A549 (cell line): ENCODE results near the gene ATG2A. TPM values are rescaled to one million over a fixed set of nuclear protein-coding genes. Genes with fewer than 3 reads are reported as not detected.

ENCODE experiments used
- ATAC-seq, 2 experiments: fragments of 200-7000 bp in 1 of 2; fragments of >200 bp in 1 of 2; cut with Nextera tagmentation in 1 of 2; cut with Tn5 transposase in 1 of 2; 3 replicates each; pipeline versions ENCODE4 v1.8.0 to v1.9.1; 2018 to 2020; ENCODE audit warnings: mild to moderate bottlenecking in 1 of 2, moderate library complexity in 1 of 2
- CTCF ChIA-PET: fragments of 300-600 bp; sonication (Branson Sonifier 250); formaldehyde crosslinking; extraction: SDS; loops from one replicate; lab custom pipeline; 2021; ENCODE audit warnings: antibody characterized with exemption, inconsistent platforms; lab: Yijun Ruan, JAX
- POLR2A ChIA-PET: fragments of 350-600 bp; formaldehyde crosslinking; extraction: SDS; loops from one replicate; lab custom pipeline; 2021; ENCODE audit warnings: antibody characterized with exemption, inconsistent platforms; lab: Yijun Ruan, JAX
- DNase-seq, 2 experiments: peaks; one replicate each; pipeline versions ENCODE4 v3.0.0 to v3.0.0-alpha.2; 2011 to 2016; ENCODE audit warnings: low read depth in 1 of 2, low spot score in 1 of 2
- FAIRE-seq: peaks from 2 replicates; lab custom pipeline; 2011; peaks lifted over from hg19 to GRCh38; lab: Jason Lieb, UNC
- H3K27ac ChIP-seq, 2 experiments: fragments of >200 bp; sonication (Bioruptor Twin); formaldehyde crosslinking; 3 replicates each; pipeline ENCODE4 v1.5.1; 2016 to 2017
- H3K4me1 ChIP-seq: fragments of >200 bp; sonication (Bioruptor Twin); formaldehyde crosslinking; 3 replicates; pipeline ENCODE4 v1.6.1; 2016
- H3K4me2 ChIP-seq: fragments of >200 bp; sonication (Bioruptor Twin); formaldehyde crosslinking; 3 replicates; pipeline ENCODE4 v1.6.1; 2016
- H3K4me3 ChIP-seq: fragments of >200 bp; sonication (Bioruptor Twin); formaldehyde crosslinking; 3 replicates; pipeline ENCODE4 v1.5.1; 2016
- H3K9me3 ChIP-seq: fragments of >200 bp; sonication (Bioruptor Twin); formaldehyde crosslinking; 3 replicates; pipeline ENCODE4 v1.6.1; 2016
- CBX2 ChIP-seq: fragments of 200-600 bp; sonication (generic); IDR thresholded peaks from 2 replicates; pipeline ENCODE4 v1.6.1; 2016; ENCODE audit warnings: low read depth, mild to moderate bottlenecking, borderline replicate concordance
- CBX8 ChIP-seq: fragments of 200-600 bp; sonication (generic); IDR thresholded peaks from 2 replicates; pipeline ENCODE4 v1.6.1; 2016
- CEBPB ChIP-seq, 2 experiments: fragments of >200 bp in 1 of 2; sonication (Bioruptor Twin) in 1 of 2; formaldehyde crosslinking in 1 of 2; IDR thresholded peaks; 2 replicates each; pipeline ENCODE4 v1.6.1; 2012 to 2016
- CHD4 ChIP-seq: fragments of 200-600 bp; sonication (generic); IDR thresholded peaks from 2 replicates; pipeline ENCODE4 v1.6.1; 2016; ENCODE audit warnings: antibody characterized with exemption, mild to moderate bottlenecking, borderline replicate concordance
- EHF ChIP-seq: fragments of 250-450 bp; sonication (Bioruptor Pico); IDR thresholded peaks from 2 replicates; pipeline ENCODE4 v1.5.0; 2020; ENCODE audit warnings: mild to moderate bottlenecking
- EHMT2 ChIP-seq: fragments of 200-600 bp; sonication (generic); IDR thresholded peaks from 2 replicates; pipeline ENCODE4 v1.6.1; 2016; ENCODE audit warnings: antibody characterized with exemption, low read depth, mild to moderate bottlenecking, moderate library complexity
- ESRRA ChIP-seq: fragments of 150-350 bp; IDR thresholded peaks from 2 replicates; pipeline ENCODE4 v1.6.1; 2014; ENCODE audit warnings: mild to moderate bottlenecking, low read length, borderline replicate concordance
- FOSL2 ChIP-seq, 2 experiments: fragments of 450-650 bp in 1 of 2; fragments of >200 bp in 1 of 2; sonication (Bioruptor Twin) in 1 of 2; formaldehyde crosslinking; IDR thresholded peaks; 2 replicates each; pipeline versions ENCODE4 v1.5.0 to v1.6.1; 2016 to 2020; ENCODE audit warnings: mild to moderate bottlenecking in 1 of 2, moderate library complexity in 1 of 2
- GATA3 ChIP-seq: IDR thresholded peaks from 2 replicates; pipeline ENCODE4 v1.6.1; 2012; ENCODE audit warnings: borderline replicate concordance
- HDAC2 ChIP-seq: fragments of 200-600 bp; sonication (generic); IDR thresholded peaks from 2 replicates; pipeline ENCODE4 v1.6.1; 2016
- HEYL ChIP-seq: fragments of 250-450 bp; sonication (Bioruptor Pico); IDR thresholded peaks from 2 replicates; pipeline ENCODE4 v1.8.0; 2021; ENCODE audit warnings: mild to moderate bottlenecking, moderate library complexity
- JUNB ChIP-seq: fragments of >200 bp; sonication (Bioruptor Twin); formaldehyde crosslinking; IDR thresholded peaks from 2 replicates; pipeline ENCODE4 v1.6.1; 2016
- KDM1A ChIP-seq: fragments of 200-600 bp; sonication (generic); IDR thresholded peaks from 2 replicates; pipeline ENCODE4 v1.6.1; 2016; ENCODE audit warnings: low read depth, mild to moderate bottlenecking
- KDM5A ChIP-seq: fragments of 200-600 bp; sonication (generic); IDR thresholded peaks from 2 replicates; pipeline ENCODE4 v1.6.1; 2016; ENCODE audit warnings: antibody characterized with exemption, mild to moderate bottlenecking
- MAFK ChIP-seq: fragments of 450-650 bp; IDR thresholded peaks from 2 replicates; pipeline ENCODE4 v1.6.1; 2014; ENCODE audit not compliant: partially characterized antibody
- MAZ ChIP-seq: fragments of 150-350 bp; IDR thresholded peaks from 2 replicates; pipeline ENCODE4 v1.6.1; 2014; ENCODE audit warnings: antibody characterized with exemption, low read depth, low read length, borderline replicate concordance
- POLR2AphosphoS2 ChIP-seq: conservative IDR thresholded peaks from 2 replicates; pipeline ENCODE4 v1.6.1; 2012; ENCODE audit warnings: low read length, improper control_type of control experiment, inconsistent platforms
- RAD21 ChIP-seq, 2 experiments: fragments of >200 bp in 1 of 2; sonication (Bioruptor Twin) in 1 of 2; formaldehyde crosslinking in 1 of 2; IDR thresholded peaks in 1 of 2; conservative IDR thresholded peaks in 1 of 2; 2 replicates in 1 of 2; 3 replicates in 1 of 2; pipeline ENCODE4 v1.6.1; 2012 to 2018; ENCODE audit warnings: inconsistent platforms in 1 of 2
- RARB ChIP-seq: fragments of 250-450 bp; sonication (Bioruptor Pico); IDR thresholded peaks from 2 replicates; pipeline ENCODE4 v1.8.0; 2021; ENCODE audit warnings: mild to moderate bottlenecking, moderate library complexity
- RCOR1 ChIP-seq: fragments of 150-350 bp; IDR thresholded peaks from 2 replicates; pipeline ENCODE4 v1.6.1; 2014; ENCODE audit warnings: antibody characterized with exemption, low read length, low read depth
- RNF2 ChIP-seq: fragments of 200-600 bp; sonication (generic); IDR thresholded peaks from 2 replicates; pipeline ENCODE4 v1.6.1; 2016; ENCODE audit warnings: low read depth, mild to moderate bottlenecking, antibody characterized with exemption, moderate library complexity, borderline replicate concordance
- SREBF2 ChIP-seq: fragments of 450-650 bp; IDR thresholded peaks from 2 replicates; pipeline ENCODE4 v1.6.1; 2014; ENCODE audit warnings: mild to moderate bottlenecking, moderate library complexity
- ZNF302 ChIP-seq: fragments of 250-450 bp; sonication (Bioruptor Pico); IDR thresholded peaks from 2 replicates; pipeline ENCODE4 v1.9.0; 2021; ENCODE audit warnings: inconsistent platforms, mild to moderate bottlenecking, moderate library complexity
- ZSCAN20 ChIP-seq: fragments of 250-450 bp; sonication (Bioruptor Pico); IDR thresholded peaks from 2 replicates; pipeline ENCODE4 v1.8.0; 2022; ENCODE audit warnings: mild to moderate bottlenecking, moderate library complexity
- WGBS: methylation state at CpG from one replicate; pipeline ENCODE4 v1.1.6; 2017; ENCODE audit errors: missing lambda C conversion rate; 5-methylcytosine and 5-hydroxymethylcytosine counted together
- polyA plus RNA-seq, 4 experiments: library from polyadenylated mRNA; depleted of rRNA in 3 of 4; stranded (reverse); fragments of >200 nt; fragmentation: RNase III in 1 of 4; extraction: RNeasy Plus Mini Kit Qiagen cat#74134 plus additional on column Dnase treatment in 1 of 4; gene quantifications; 2 replicates in 3 of 4; 3 replicates in 1 of 4; pipeline ENCODE4 v1.2.3, GENCODE V29; 2011 to 2017
- TF ChIP-seq, protein P1 (sequence below): fragments of 250-450 bp; sonication (Bioruptor Pico); IDR thresholded peaks from 2 replicates; pipeline ENCODE4 v1.5.0; 2020; ENCODE audit warnings: low read depth, mild to moderate bottlenecking, moderate library complexity
- TF ChIP-seq, protein P2 (sequence below): fragments of 450-650 bp; IDR thresholded peaks from 2 replicates; pipeline ENCODE4 v1.6.1; 2014; ENCODE audit warnings: antibody characterized with exemption
- TF ChIP-seq, protein P3 (sequence below): IDR thresholded peaks from 2 replicates; pipeline ENCODE4 v1.6.1; 2012
- TF ChIP-seq, protein P4 (sequence below): IDR thresholded peaks from 2 replicates; pipeline ENCODE4 v1.6.1; 2012; ENCODE audit warnings: low read depth, borderline replicate concordance

ATG2A gene
- polyA plus RNA-seq, 2 of the 4 experiments (the other 2 are of a cell fraction), result 3.1 to 13.4 TPM

DNA sequence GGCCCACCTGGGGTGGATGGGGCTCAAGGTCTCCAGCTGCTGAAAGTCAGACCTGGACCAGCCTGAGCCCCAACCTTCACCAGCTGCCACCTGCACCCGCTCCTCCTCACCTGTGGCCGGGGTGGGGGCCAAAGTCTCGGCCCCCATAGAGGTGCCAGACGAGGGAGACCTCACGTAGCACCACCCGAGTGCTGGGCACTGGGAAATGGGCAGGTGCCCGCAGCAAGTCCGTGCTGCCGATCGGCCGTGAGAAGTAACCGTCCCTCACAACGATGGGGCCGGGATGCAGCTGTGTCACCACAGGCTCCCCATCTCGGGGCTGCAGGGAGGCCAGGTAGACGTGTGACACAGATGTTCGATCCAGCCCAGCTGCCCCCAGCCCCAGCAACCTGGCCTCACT is 16.2 kb downstream of the ATG2A start:
- TF ChIP-seq GATA3 (no peak), EHMT2 (no peak), POLR2AphosphoS2 (no peak), ZNF302 (CRISPR knock-in tag) (no peak), CBX2 (no peak), KDM5A (no peak), MAFK (no peak), MAZ (no peak), CBX8 (no peak), ZSCAN20 (CRISPR knock-in tag) (no peak), ESRRA (no peak), KDM1A (no peak), JUNB (no peak), RCOR1 (no peak), HDAC2 (no peak), CEBPB (IDR thresholded peaks at IDR 0.05) (no peak), RARB (CRISPR knock-in tag) (no peak), FOSL2 (IDR thresholded peaks at IDR 0.05) (no peak), FOSL2 (CRISPR knock-in tag; IDR thresholded peaks at IDR 0.05) (no peak)
- TF ChIP-seq, protein P1, sequence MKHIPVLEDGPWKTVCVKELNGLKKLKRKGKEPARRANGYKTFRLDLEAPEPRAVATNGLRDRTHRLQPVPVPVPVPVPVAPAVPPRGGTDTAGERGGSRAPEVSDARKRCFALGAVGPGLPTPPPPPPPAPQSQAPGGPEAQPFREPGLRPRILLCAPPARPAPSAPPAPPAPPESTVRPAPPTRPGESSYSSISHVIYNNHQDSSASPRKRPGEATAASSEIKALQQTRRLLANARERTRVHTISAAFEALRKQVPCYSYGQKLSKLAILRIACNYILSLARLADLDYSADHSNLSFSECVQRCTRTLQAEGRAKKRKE, result no peak
- POLR2A ChIA-PET, result no interaction called here
- no peak overlapping the region for H3K4me2 ChIP-seq
- H3K27ac ChIP-seq, result peak overlapping the region in 1 of 2 experiments; percentile 64; a peak in 3 of 6 replicates
- CTCF ChIA-PET, result interaction anchor here (0.7 to 31.5 kb wide), 6 partner anchors 10 to 113 kb away, joined by 4 to 1607 read pairs (median 10); partner anchors contain the start of genes ARL2, ATG2A, BATF2 and CDC42BPG
- ATAC-seq, result no peak
- peaks cover 4% of the 10 kb centered on the region; the same call in 2 of the 3 replicates for H3K4me1 ChIP-seq
- DNase-seq, result no peak
- no peak overlapping the region for H3K4me3 ChIP-seq
- WGBS, result 89% methylated on average over 17 of the region's 17 CpGs
- H3K9me3 ChIP-seq, result no peaks in the 10 kb centered on the region
- no peak for FAIRE-seq

DNA sequence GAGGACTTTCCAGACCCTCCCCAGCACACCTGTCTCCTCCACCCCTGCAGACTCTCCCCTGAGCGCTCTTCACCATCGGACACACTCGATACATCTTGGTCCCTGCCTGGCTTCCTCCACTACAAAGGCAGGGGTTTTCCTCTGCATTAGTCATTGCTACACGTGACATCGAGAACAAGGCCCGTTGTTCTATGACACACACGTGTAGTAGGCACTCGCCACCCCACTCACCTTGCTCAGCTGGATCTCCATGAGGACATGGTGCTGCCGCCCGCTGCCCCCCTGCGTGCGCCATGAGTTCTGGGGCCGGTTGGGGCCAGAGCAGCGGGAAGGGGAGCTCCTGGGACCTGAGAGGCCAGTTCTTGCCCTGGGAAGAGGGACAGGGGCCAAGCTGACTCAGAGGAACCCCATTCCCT is 16.7 kb downstream of the ATG2A start:
- no peaks in the 10 kb centered on the region for H3K9me3 ChIP-seq
- H3K4me2 ChIP-seq, result no peak overlapping the region
- POLR2A ChIA-PET, result no interaction called here
- no peak for TF ChIP-seq RNF2
- TF ChIP-seq EHF (CRISPR knock-in tag), result no peak
- TF ChIP-seq ZSCAN20 (CRISPR knock-in tag), result no peak
- TF ChIP-seq SREBF2, result no peak
- TF ChIP-seq, protein P2, sequence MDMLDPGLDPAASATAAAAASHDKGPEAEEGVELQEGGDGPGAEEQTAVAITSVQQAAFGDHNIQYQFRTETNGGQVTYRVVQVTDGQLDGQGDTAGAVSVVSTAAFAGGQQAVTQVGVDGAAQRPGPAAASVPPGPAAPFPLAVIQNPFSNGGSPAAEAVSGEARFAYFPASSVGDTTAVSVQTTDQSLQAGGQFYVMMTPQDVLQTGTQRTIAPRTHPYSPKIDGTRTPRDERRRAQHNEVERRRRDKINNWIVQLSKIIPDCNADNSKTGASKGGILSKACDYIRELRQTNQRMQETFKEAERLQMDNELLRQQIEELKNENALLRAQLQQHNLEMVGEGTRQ, result peak; percentile 77
- TF ChIP-seq, protein P3, sequence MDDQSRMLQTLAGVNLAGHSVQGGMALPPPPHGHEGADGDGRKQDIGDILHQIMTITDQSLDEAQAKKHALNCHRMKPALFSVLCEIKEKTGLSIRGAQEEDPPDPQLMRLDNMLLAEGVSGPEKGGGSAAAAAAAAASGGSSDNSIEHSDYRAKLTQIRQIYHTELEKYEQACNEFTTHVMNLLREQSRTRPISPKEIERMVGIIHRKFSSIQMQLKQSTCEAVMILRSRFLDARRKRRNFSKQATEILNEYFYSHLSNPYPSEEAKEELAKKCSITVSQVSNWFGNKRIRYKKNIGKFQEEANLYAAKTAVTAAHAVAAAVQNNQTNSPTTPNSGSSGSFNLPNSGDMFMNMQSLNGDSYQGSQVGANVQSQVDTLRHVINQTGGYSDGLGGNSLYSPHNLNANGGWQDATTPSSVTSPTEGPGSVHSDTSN, result no peak
- TF ChIP-seq HEYL (CRISPR knock-in tag), result no peak
- TF ChIP-seq, protein P1, result no peak
- no peak for TF ChIP-seq FOSL2 (IDR thresholded peaks at IDR 0.05)
- TF ChIP-seq FOSL2 (CRISPR knock-in tag; IDR thresholded peaks at IDR 0.05), result peak; percentile 62
- TF ChIP-seq, protein P4, sequence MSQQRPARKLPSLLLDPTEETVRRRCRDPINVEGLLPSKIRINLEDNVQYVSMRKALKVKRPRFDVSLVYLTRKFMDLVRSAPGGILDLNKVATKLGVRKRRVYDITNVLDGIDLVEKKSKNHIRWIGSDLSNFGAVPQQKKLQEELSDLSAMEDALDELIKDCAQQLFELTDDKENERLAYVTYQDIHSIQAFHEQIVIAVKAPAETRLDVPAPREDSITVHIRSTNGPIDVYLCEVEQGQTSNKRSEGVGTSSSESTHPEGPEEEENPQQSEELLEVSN, result no peak
- TF ChIP-seq JUNB, result no peak
- no peak for TF ChIP-seq RAD21 (conservative IDR thresholded peaks at IDR 0.05 in 1 of 2, IDR thresholded peaks at IDR 0.05 in 1 of 2)
- TF ChIP-seq CHD4, result no peak
- no peak for TF ChIP-seq MAFK
- no peak for TF ChIP-seq CBX2
- H3K4me1 ChIP-seq, result peaks cover 4% of the 10 kb centered on the region; the same call in 2 of the 3 replicates
- H3K4me3 ChIP-seq, result no peak overlapping the region
- ATAC-seq (peak in 1 of 2 experiments; percentile 33; a peak in 2 of 6 replicates), FAIRE-seq (no peak), DNase-seq (peak; percentile 46 to 59)
- CTCF ChIA-PET, result interaction anchor here (0.7 to 31.5 kb wide), 7 partner anchors 10 to 114 kb away, joined by 3 to 1607 read pairs (median 8); partner anchors contain the start of genes ARL2, ATG2A, BATF2 and CDC42BPG
- peak overlapping the region in 1 of 2 experiments; percentile 64; a peak in 3 of 6 replicates for H3K27ac ChIP-seq
- WGBS, result 65% methylated on average over 14 of the region's 14 CpGs
